Astrocyte (in vitro differentiated cells and primary cell): ENCODE results near the gene RAD51B.

Experiments used
- CTCF ChIP-seq: IDR thresholded peaks from 2 replicates; pipeline ENCODE4 v1.5.1; 2011; ENCODE audit warnings: low read depth, mild to moderate bottlenecking, inconsistent platforms, low read length, moderate library complexity; ENCODE audit not compliant: insufficient read depth
- EZH2 ChIP-seq: IDR thresholded peaks from 2 replicates; pipeline ENCODE4 v1.6.1; 2012; ENCODE audit warnings: mild to moderate bottlenecking, low read length, inconsistent platforms; ENCODE audit not compliant: insufficient read depth

- TF ChIP-seq CTCF, result no peak
- TF ChIP-seq EZH2, result no peak
These were observed 35.2 kb upstream of the RAD51B start for GRCh38 chr14:67784244-67784823.
